Activated naive CD4-positive, alpha-beta T cell treated with anti-CD3 and anti-CD28 coated beads for 36 hours (primary cell): ENCODE measurements around the gene MRPL40. TPM values are rescaled to one million over a fixed set of nuclear protein-coding genes. Genes with fewer than 3 reads are reported as not detected.

Experiments
- CTCF ChIA-PET: fragments of 350-600 bp; sonication (Branson Sonifier 250); formaldehyde crosslinking; loops from one replicate; lab custom pipeline; 2021; ENCODE audit warnings: antibody characterized with exemption; lab: Charles Lee
- DNase-seq: peaks from one replicate; pipeline ENCODE4 v3.0.0-alpha.2; 2020
- H3K27ac Mint-ChIP-seq: one replicate; pipeline ENCODE4 v1.8.0; 2021; ENCODE audit warnings: mild to moderate bottlenecking, mixed read lengths
- H3K27me3 Mint-ChIP-seq: one replicate; pipeline ENCODE4 v1.8.0; 2021; ENCODE audit warnings: low read depth, mixed read lengths
- H3K36me3 Mint-ChIP-seq: one replicate; pipeline ENCODE4 v1.8.0; 2021; ENCODE audit warnings: low read depth, mixed read lengths
- H3K4me1 Mint-ChIP-seq: one replicate; pipeline ENCODE4 v1.8.0; 2021; ENCODE audit warnings: low read depth, mixed read lengths
- H3K4me3 Mint-ChIP-seq: one replicate; pipeline ENCODE4 v1.8.0; 2021; ENCODE audit warnings: mild to moderate bottlenecking, moderate library complexity, mixed read lengths
- H3K9me3 Mint-ChIP-seq: one replicate; pipeline ENCODE4 v1.8.0; 2021; ENCODE audit warnings: mixed read lengths
- intact Hi-C: fragments of 100-400 bp; cut with micrococcal nuclease; formaldehyde crosslinking; loops from one replicate; pipeline ENCODE4 v1.15.1; 2023
- total RNA-seq, 2 experiments: library from RNA; stranded (reverse); gene quantifications; one replicate each; pipeline ENCODE4 v1.2.3, GENCODE V29; 2021

Gene MRPL40
- total RNA-seq, 2 experiments from 2014 or later = 32.6 to 34.9 TPM

DNA sequence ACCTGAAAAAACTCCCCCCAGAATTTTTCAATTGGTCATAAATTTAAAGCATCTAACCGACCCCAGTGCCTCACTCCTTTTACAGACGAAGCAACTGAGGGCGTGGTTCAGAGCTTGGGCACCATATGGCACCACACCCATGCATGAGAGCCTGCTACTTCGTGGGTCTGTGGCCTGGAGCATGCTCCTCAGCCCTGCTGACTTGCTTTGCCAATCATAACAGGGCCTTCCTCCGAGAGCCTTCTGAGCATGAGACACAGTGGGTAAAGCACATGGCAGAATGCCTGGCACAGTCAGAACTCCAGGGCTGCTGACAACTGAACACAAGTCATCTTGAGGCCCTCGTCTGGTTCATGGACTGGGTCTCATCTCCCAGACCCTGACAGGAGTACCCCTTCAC lies 34.1 kb upstream of the MRPL40 start:
- Mint-ChIP-seq H3K4me1 (no peaks in the 10 kb centered on the region), H3K36me3 (peaks cover 24% of the 10 kb centered on the region), H3K27ac (no peak overlapping the region), H3K4me3 (no peak overlapping the region), H3K9me3 (no peaks in the 10 kb centered on the region), H3K27me3 (no peaks in the 10 kb centered on the region)
- CTCF ChIA-PET = no interaction called here
- intact Hi-C loops = no loop called here
- no peak for DNase-seq

DNA sequence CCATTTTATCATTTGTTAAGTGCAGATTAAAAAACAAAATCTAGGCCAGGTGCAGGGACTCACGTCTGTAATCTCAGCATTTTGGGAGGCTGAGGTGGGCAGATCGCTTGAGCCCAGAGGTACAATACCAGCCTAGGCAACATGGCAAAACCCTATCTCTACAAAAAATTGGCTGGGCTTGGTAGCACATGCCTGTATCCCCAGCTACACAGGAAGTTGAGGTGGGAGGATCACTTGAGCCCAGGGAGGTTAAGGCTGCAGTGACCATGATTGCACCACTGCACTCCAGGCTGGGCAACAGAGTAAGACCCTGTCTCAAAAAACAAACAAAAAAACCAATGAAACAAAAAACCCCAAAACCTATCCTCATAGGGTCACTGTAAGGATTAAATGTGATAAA lies 33.7 kb upstream of the MRPL40 start:
- Mint-ChIP-seq H3K36me3 (peaks cover 23% of the 10 kb centered on the region), H3K4me3 (no peak overlapping the region), H3K4me1 (no peaks in the 10 kb centered on the region), H3K27ac (no peak overlapping the region), H3K27me3 (no peaks in the 10 kb centered on the region), H3K9me3 (no peaks in the 10 kb centered on the region)
- CTCF ChIA-PET = interaction anchor here (0.7 kb wide), 1 partner anchor 397 kb away, joined by 3 read pairs; no protein-coding TSS in a partner anchor
- no peak for DNase-seq
- intact Hi-C loops = no loop called here

DNA sequence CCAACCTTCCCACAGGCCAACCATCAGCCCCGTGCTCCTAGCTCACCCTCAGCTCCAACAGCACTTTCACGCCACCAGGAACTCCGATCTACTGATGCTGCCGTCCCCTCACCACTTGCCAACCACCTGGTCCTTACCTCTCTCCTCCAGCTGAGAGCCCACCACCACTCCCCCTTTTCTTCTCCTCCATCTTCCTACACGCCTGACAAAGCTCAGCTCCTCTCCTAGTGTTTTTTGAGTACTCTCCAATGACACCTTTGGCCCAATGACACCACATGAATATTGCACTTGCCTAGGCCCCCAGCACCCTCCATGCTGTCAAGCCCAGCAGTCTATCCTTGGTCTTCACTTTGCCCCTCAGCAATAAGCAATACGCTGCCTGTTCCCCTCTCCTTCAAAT lies 31.5 kb upstream of the MRPL40 start:
- CTCF ChIA-PET = no interaction called here
- Mint-ChIP-seq H3K4me3 (no peak overlapping the region), H3K27ac (no peak overlapping the region), H3K27me3 (no peaks in the 10 kb centered on the region), H3K4me1 (no peaks in the 10 kb centered on the region), H3K9me3 (no peaks in the 10 kb centered on the region), H3K36me3 (peaks cover 15% of the 10 kb centered on the region)
- DNase-seq = no peak
- intact Hi-C loops = no loop called here

DNA sequence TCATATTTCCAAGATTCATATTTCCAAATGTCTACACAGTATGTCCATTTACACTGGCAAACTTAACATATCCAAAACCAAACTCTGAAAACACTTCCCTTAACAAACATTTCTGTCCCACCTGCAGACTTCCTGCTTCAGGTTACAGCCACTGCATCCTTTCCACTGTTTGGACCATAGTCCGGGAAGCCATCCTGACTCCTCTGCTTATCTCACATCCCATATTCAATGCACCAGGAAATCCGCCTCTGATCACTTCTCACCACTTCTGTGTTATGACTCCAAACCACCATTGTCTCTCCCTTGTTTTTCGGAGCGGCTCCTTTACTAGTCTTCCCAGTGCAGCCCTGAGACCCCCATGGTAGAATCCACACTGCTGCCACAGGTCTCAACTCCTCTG lies 30.9 kb upstream of the MRPL40 start:
- Mint-ChIP-seq H3K4me1 (no peaks in the 10 kb centered on the region), H3K27ac (no peak overlapping the region), H3K9me3 (no peaks in the 10 kb centered on the region), H3K4me3 (no peak overlapping the region), H3K27me3 (no peaks in the 10 kb centered on the region), H3K36me3 (peaks cover 17% of the 10 kb centered on the region)
- CTCF ChIA-PET = no interaction called here
- intact Hi-C loops = no loop called here
- DNase-seq = no peak

DNA sequence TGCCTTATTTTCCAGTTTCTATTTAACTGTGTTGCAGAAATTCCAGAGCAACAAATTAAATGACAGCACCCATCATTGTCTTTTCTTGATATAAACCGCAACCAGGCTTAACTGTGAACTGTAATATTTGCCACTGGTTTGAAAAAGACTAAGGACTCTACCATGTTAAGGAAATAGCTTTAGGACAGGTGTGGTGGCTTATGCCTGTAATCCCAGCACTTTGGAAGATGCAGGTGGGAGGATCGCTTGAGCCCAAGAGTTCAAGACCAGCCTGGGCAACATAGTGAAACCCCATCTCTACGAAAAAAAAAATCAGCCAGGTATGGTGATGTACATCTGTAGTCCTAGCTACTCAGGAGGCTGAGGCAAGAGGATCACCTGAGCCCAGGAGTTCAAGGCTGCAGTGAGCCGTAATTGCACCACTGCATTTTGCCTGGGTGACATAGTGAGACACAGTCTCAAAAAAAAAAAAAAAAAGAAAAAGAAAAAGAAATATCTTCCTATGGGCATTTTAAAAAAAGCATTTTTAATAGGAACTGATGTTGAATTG lies 29.6 kb upstream of the MRPL40 start:
- H3K4me1 Mint-ChIP-seq = no peaks in the 10 kb centered on the region
- peaks cover 19% of the 10 kb centered on the region for H3K36me3 Mint-ChIP-seq
- intact Hi-C loops = no loop called here
- H3K9me3 Mint-ChIP-seq = no peaks in the 10 kb centered on the region
- no peaks in the 10 kb centered on the region for H3K27me3 Mint-ChIP-seq
- H3K4me3 Mint-ChIP-seq = no peak overlapping the region
- no peak for DNase-seq
- CTCF ChIA-PET = no interaction called here
- no peak overlapping the region for H3K27ac Mint-ChIP-seq

DNA sequence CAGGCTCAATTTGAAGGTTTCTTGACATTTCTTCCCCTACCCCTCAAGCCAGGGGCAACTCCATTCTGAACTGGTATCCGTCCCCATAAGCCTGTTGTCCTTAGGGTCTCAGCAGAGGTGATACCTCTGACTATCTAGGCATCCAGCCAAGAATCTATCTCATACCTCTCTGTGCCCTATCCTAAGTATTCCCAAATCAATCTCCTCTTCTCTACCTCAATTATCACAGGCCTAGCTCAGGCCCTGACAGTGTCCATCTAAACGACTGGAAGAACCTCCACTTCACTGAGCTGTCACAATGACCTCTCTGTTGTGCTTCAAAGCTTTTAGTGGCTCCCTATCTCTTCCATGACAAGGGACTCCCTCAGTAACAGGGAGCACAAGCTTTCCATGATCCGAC lies 27.7 kb upstream of the MRPL40 start:
- CTCF ChIA-PET = interaction anchor here (0.9 kb wide), 1 partner anchor 260 kb away, joined by 3 read pairs; no protein-coding TSS in a partner anchor
- Mint-ChIP-seq H3K36me3 (peaks cover 23% of the 10 kb centered on the region), H3K9me3 (no peaks in the 10 kb centered on the region), H3K27me3 (no peaks in the 10 kb centered on the region), H3K27ac (no peak overlapping the region), H3K4me1 (no peaks in the 10 kb centered on the region), H3K4me3 (no peak overlapping the region)
- DNase-seq = no peak
- intact Hi-C loops = no loop called here

DNA sequence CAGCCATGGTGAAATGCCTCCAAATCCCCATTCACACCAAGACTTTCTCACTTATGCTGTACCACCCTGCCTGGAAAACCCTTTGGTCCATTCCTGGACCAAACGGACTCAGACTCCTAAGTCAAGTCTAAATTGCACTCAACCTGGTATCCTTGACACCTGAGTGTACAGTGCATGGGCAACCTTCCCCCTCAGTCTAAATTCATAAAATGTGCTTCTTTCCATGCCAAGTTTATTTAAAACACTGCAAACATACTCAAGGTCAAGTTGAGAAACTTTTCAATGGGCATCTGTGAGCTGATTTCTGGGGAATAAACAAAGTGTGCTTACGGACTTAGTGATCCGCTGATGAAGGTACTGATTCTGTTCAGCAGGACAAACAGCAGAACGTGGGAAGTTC lies 27.2 kb upstream of the MRPL40 start:
- no peaks in the 10 kb centered on the region for H3K9me3 Mint-ChIP-seq
- intact Hi-C loops = no loop called here
- H3K4me3 Mint-ChIP-seq = no peak overlapping the region
- no peaks in the 10 kb centered on the region for H3K4me1 Mint-ChIP-seq
- CTCF ChIA-PET = interaction anchor here (0.9 kb wide), 1 partner anchor 260 kb away, joined by 3 read pairs; no protein-coding TSS in a partner anchor
- no peak for DNase-seq
- H3K27ac Mint-ChIP-seq = no peak overlapping the region
- peaks cover 25% of the 10 kb centered on the region for H3K36me3 Mint-ChIP-seq
- H3K27me3 Mint-ChIP-seq = no peaks in the 10 kb centered on the region

DNA sequence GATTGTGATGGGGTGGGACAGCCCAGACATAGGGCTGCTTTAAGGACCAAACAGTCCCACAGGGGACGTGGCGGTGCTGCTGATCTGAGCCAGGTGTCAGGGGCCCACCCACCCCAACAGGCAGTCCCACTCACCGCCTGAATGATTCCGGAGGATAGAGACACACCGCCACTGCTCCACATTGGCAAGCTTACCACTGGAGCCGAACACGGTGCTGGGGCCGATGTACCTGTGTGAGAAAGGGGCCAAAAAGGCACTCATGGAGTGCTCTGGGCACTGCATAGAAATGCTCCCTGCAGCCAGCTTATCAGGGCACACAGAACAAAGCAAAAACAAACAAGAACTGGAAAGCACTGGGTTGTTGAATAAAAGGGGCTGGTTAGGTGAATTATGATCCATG lies 26.7 kb upstream of the MRPL40 start:
- DNase-seq = no peak
- Mint-ChIP-seq H3K4me3 (no peak overlapping the region), H3K36me3 (peaks cover 26% of the 10 kb centered on the region), H3K9me3 (no peaks in the 10 kb centered on the region), H3K4me1 (no peaks in the 10 kb centered on the region), H3K27me3 (no peaks in the 10 kb centered on the region), H3K27ac (no peak overlapping the region)
- CTCF ChIA-PET = no interaction called here
- intact Hi-C loops = no loop called here

DNA sequence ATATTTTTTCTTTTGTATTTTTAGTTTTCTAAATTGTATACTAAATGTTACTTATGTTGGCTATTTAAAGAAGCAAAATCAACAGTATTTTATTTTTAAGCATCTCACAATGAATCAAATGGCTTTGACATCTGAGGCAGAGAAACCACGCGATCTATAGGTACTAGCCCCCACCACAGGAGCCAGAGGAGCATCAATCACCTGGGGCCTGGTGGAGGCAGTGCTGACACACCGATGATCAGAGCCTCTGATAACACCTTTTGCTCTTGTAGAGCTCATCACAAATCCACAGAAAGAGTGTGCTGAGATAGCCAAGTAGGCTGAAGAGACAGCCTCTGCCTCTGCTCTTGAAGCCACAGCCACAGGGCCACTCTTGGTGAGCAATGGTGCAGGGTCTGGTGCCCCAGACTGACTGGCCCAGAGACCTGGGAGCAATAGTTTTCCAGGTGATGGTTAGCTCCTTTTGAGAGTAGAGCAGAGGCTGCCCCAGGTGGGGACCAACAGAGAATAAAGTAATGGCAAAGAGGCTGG lies 26.0 kb upstream of the MRPL40 start:
- Mint-ChIP-seq H3K4me3 (no peak overlapping the region), H3K27ac (no peak overlapping the region), H3K4me1 (peaks cover 1% of the 10 kb centered on the region), H3K36me3 (peaks cover 26% of the 10 kb centered on the region), H3K27me3 (no peaks in the 10 kb centered on the region), H3K9me3 (no peaks in the 10 kb centered on the region)
- DNase-seq = no peak
- intact Hi-C loops = no loop called here
- CTCF ChIA-PET = no interaction called here

DNA sequence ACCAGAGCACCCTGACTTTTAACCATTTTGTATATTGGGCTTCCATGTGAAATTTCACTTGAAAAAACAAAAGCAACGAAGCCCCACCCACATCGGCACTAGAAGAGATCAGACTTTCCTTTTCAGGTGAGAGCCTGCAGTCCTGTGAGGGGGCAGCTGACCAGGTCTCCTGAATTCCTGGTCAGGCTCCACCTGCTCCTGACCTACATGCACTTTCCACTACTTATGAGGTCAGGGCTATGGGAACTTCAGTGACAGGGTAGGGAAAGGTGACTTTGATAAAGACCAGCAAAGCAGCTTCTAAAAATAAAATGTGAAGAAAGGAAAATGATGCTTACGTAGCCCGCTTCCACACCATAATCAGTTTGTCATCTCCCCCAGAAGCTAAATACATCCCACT lies 25.5 kb upstream of the MRPL40 start:
- Mint-ChIP-seq H3K4me1 (peaks cover 4% of the 10 kb centered on the region), H3K4me3 (no peak overlapping the region), H3K36me3 (peaks cover 26% of the 10 kb centered on the region), H3K27me3 (no peaks in the 10 kb centered on the region), H3K27ac (no peak overlapping the region), H3K9me3 (no peaks in the 10 kb centered on the region)
- CTCF ChIA-PET = no interaction called here
- intact Hi-C loops = no loop called here
- DNase-seq = no peak

DNA sequence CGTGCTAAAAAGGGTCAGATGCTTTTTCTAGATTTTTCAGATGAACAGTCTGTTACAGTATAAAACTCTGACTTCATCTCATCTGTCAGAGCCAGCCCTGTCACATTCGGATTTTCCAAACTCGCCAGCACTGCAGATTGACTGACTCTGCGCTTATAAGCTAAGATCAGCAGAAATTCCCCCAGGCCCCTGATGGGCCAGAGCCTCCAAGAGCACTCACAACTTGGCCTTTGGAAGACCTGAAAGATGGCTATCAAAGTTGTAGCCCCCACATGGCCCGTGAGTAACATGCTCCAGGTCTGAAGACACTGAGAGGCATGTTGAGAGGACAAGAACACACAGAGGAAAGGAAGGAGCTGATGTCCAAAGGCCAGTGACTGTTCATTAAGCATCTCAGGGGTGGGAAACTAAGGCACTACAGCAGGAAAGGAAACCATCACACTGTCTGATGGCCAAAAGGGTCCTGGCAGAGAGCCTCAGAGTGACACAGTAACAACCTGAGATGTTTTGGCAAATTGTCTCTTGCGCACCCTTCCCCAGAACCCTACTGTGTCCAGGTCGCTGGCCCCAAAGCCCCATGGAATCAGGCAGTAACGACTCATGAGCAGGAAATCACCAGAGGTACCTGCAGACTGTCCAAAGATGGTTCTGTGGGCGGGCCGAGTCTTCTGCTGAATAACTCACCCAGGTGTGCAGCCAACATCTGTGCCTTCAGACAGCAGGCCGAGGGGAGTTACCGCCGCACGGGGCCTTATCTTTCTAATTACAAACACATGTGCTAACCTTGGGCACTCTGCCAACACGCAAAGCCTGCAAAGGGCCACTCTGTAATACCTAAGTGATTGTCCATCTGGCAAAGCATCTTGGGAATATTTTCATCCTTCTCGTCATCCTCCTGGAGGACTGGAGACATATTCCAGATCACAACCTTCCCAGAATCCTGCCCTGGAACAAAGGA lies 24.4 kb upstream of the MRPL40 start:
- no peaks in the 10 kb centered on the region for H3K9me3 Mint-ChIP-seq
- peaks cover 10% of the 10 kb centered on the region for H3K4me1 Mint-ChIP-seq
- intact Hi-C loops = no loop called here
- DNase-seq = no peak
- H3K36me3 Mint-ChIP-seq = peaks cover 24% of the 10 kb centered on the region
- CTCF ChIA-PET = no interaction called here
- H3K4me3 Mint-ChIP-seq = no peak overlapping the region
- no peaks in the 10 kb centered on the region for H3K27me3 Mint-ChIP-seq
- no peak overlapping the region for H3K27ac Mint-ChIP-seq

DNA sequence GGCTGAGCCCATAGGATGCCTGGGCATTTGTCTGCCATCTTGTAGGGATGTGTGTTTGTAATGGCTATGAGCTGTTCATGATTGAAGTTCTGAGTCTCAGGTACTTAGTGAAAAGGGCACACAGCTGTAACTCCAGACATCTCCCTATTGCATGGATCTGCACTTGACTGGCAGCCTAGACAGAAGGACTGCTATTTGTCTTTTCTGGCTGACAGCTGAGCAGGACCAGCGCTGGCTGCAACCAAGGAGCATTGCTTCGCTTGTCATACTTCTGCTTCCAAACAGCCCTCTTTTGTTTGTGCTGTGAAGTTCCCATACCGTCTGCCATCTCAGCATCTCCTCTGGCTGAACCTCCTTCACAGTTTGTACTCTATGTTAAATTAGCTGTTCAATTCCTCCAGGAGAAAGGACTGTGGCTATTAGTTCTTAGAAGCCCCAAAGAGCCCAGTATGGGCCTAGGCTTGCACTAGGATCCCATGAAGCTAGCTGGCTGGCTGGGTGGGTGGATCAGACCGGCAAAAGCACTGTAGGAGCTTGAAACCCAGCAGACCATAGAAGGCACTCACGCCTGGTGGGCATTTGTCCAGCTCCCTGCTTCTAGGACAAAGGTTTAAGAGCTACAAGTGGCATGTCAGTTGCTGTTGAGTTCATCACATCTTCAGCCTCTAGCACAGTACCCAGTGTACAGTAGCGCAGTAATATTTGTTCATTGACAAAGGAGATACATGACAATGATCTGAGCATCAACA lies 21.2 kb upstream of the MRPL40 start:
- H3K27ac Mint-ChIP-seq = no peak overlapping the region
- no peak for DNase-seq
- H3K36me3 Mint-ChIP-seq = peaks cover 17% of the 10 kb centered on the region

More for the DNA sequence above, 21.2 kb upstream of the MRPL40 start:
- no peak overlapping the region for H3K4me3 Mint-ChIP-seq
- H3K4me1 Mint-ChIP-seq = peaks cover 24% of the 10 kb centered on the region
- H3K27me3 Mint-ChIP-seq = no peaks in the 10 kb centered on the region
- H3K9me3 Mint-ChIP-seq = no peaks in the 10 kb centered on the region
- intact Hi-C loops = loop anchor here (10.0 kb wide), 1 partner anchor 224 kb away; no protein-coding TSS in a partner anchor
- CTCF ChIA-PET = no interaction called here
